Measurements from ENCODE around the gene FTCD.
A peak's percentile ranks its signal among the peaks of the same experiment; 100 is the strongest.

DNA sequence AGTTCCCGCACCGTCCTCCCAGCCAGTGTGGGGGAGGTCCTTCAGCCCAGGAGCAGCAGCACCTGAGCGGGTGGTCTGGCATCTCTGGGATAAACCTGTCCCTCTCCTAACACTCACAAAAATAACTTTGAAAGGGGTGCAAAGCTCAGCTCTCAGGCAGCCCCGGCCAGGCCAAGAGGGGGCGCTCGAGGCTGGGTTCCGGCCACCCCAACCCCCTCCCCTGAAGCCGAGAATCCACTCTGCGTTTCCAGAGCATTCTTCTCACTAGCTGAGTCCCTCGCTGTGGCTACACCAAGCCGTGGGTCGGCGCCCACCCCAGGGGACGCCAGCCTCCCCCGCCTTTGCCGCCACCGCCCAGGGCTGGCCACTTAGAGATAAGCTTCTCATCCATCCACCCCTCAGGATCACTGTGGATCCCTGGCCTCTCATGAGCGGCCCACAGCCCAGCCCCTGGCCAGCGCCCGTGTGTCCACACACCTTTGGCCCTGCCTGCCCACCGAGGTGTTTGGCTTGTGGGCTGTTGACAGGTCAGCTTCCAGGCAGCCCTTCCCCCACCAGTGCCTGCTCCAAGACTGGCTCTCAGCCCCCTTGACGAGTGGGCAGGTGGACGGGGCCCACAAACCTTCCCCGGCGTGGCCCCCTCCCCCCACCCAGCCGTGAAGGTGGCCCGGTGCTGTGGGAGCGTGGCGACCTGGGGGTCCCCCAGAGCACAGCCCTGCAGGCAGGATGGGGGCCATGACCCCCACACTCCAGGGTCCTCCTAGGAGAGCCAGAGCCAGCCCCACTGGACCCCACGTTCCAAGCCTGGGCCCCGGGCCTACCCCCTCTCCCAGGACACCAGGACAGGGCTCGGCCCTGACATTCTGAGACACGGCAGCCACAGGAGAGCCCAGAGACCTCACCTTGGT lies 1.9 kb downstream of the FTCD start:
- TF ChIP-seq POLR2A (IDR thresholded peaks at IDR 0.05; ENCODE audit: control extremely low read depth in 1 of 2, low read depth in 2 of 2, low read length in 2 of 2) (no peak), BRCA1 (IDR thresholded peaks at IDR 0.05; ENCODE audit: low read depth, low read length) (no peak), GTF2F1 (IDR thresholded peaks at IDR 0.05; ENCODE audit: borderline replicate concordance, low read depth, low read length) (no peak), POLR2AphosphoS5 (IDR thresholded peaks at IDR 0.05; ENCODE audit: low read depth, low read length) (no peak), ASH2L (IDR thresholded peaks at IDR 0.05; ENCODE audit: low read length) (no peak), RAD21 (IDR thresholded peaks at IDR 0.05 in 1 of 2, conservative IDR thresholded peaks at IDR 0.05 in 1 of 2; ENCODE audit: low read depth in 2 of 2, low read length in 2 of 2) (peak; percentile 60 to 69; a peak in 3 of 4 replicates), RNF2 (IDR thresholded peaks at IDR 0.05; ENCODE audit: borderline replicate concordance, low read depth, low read length, missing control alignments, poor library complexity, severe bottlenecking) (no peak), PHF8 (conservative IDR thresholded peaks at IDR 0.05; ENCODE audit: low read depth, low read length) (no peak), HDAC6 (IDR thresholded peaks at IDR 0.05; ENCODE audit: low read depth, low read length) (no peak)
- TF ChIP-seq, protein P1, sequence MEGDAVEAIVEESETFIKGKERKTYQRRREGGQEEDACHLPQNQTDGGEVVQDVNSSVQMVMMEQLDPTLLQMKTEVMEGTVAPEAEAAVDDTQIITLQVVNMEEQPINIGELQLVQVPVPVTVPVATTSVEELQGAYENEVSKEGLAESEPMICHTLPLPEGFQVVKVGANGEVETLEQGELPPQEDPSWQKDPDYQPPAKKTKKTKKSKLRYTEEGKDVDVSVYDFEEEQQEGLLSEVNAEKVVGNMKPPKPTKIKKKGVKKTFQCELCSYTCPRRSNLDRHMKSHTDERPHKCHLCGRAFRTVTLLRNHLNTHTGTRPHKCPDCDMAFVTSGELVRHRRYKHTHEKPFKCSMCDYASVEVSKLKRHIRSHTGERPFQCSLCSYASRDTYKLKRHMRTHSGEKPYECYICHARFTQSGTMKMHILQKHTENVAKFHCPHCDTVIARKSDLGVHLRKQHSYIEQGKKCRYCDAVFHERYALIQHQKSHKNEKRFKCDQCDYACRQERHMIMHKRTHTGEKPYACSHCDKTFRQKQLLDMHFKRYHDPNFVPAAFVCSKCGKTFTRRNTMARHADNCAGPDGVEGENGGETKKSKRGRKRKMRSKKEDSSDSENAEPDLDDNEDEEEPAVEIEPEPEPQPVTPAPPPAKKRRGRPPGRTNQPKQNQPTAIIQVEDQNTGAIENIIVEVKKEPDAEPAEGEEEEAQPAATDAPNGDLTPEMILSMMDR (IDR thresholded peaks at IDR 0.05; ENCODE audit: control extremely low read depth in 1 of 3, insufficient read depth in 1 of 3, low read depth in 1 of 3, low read length in 3 of 3) = peak in 2 of 3 experiments; percentile 75 to 83; a peak in 3 of 4 replicates

Data from H1 (cell line).